MM.1S (cell line): Measurements from ENCODE around the gene ELOVL6.

Source experiments
- EZH2 ChIP-seq: fragments of 300-600 bp; sonication (generic); optimal IDR thresholded peaks from 2 replicates; pipeline ENCODE3; 2017; ENCODE audit warnings: low read depth, mild to moderate bottlenecking, antibody characterized with exemption, low read length, mixed read lengths
- EZH2phosphoT487 ChIP-seq: fragments of 300-600 bp; sonication (generic); IDR thresholded peaks from 2 replicates; pipeline ENCODE4 v1.6.1; 2018; ENCODE audit warnings: antibody characterized with exemption, low read length
- TF ChIP-seq, protein P1 (sequence below): fragments of 300-600 bp; sonication (generic); IDR thresholded peaks from 2 replicates; pipeline ENCODE4 v1.5.1; 2016; ENCODE audit warnings: antibody characterized with exemption, low read length, mixed read lengths

- TF ChIP-seq, protein P1, sequence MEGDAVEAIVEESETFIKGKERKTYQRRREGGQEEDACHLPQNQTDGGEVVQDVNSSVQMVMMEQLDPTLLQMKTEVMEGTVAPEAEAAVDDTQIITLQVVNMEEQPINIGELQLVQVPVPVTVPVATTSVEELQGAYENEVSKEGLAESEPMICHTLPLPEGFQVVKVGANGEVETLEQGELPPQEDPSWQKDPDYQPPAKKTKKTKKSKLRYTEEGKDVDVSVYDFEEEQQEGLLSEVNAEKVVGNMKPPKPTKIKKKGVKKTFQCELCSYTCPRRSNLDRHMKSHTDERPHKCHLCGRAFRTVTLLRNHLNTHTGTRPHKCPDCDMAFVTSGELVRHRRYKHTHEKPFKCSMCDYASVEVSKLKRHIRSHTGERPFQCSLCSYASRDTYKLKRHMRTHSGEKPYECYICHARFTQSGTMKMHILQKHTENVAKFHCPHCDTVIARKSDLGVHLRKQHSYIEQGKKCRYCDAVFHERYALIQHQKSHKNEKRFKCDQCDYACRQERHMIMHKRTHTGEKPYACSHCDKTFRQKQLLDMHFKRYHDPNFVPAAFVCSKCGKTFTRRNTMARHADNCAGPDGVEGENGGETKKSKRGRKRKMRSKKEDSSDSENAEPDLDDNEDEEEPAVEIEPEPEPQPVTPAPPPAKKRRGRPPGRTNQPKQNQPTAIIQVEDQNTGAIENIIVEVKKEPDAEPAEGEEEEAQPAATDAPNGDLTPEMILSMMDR: no peak
- TF ChIP-seq EZH2 (no peak), EZH2phosphoT487 (no peak)
Measured at GRCh38 chr4:110197529-110198042, 829 bp downstream of the ELOVL6 start.
